Measurements from ENCODE around the gene AEN.

The AEN gene

GRCh38 chr15:88603885-88604284 is 17.3 kb upstream of the AEN start:
- FAIRE-seq (no peak), DNase-seq (ENCODE audit: insufficient read length, low spot score) (no peak)
- TF ChIP-seq PAX5 (IDR thresholded peaks at IDR 0.05; ENCODE audit: insufficient read depth, low read length, severe bottlenecking), result no peak
- no peak for TF ChIP-seq SPI1 (IDR thresholded peaks at IDR 0.05; ENCODE audit: low read depth, low read length)
- TF ChIP-seq POLR2AphosphoS5 (IDR thresholded peaks at IDR 0.05; ENCODE audit: low read depth, low read length), result no peak
- TF ChIP-seq POLR2A (IDR thresholded peaks at IDR 0.05; ENCODE audit: low read depth, low read length), result no peak
- TF ChIP-seq POU2F2 (IDR thresholded peaks at IDR 0.05; ENCODE audit: low read depth, low read length), result no peak

GRCh38 chr15:88604381-88605188 is 16.6 kb upstream of the AEN start:
- FAIRE-seq, result no peak
- no peak for DNase-seq (ENCODE audit: insufficient read length, low spot score)
- TF ChIP-seq TAF1 (IDR thresholded peaks at IDR 0.05; ENCODE audit: low read depth, low read length) (no peak), SPI1 (IDR thresholded peaks at IDR 0.05; ENCODE audit: low read depth, low read length) (no peak), POLR2A (IDR thresholded peaks at IDR 0.05; ENCODE audit: low read depth, low read length) (no peak), PAX5 (IDR thresholded peaks at IDR 0.05; ENCODE audit: insufficient read depth, low read length, severe bottlenecking) (no peak), POU2F2 (IDR thresholded peaks at IDR 0.05; ENCODE audit: low read depth, low read length) (no peak), POLR2AphosphoS5 (IDR thresholded peaks at IDR 0.05; ENCODE audit: low read depth, low read length) (no peak)

- TF ChIP-seq SPI1 (IDR thresholded peaks at IDR 0.05; ENCODE audit: low read depth, low read length), result no peak
- no peak for TF ChIP-seq POU2F2 (IDR thresholded peaks at IDR 0.05; ENCODE audit: low read depth, low read length)
- TF ChIP-seq POLR2A (IDR thresholded peaks at IDR 0.05; ENCODE audit: low read depth, low read length), result no peak
- no peak for TF ChIP-seq TAF1 (IDR thresholded peaks at IDR 0.05; ENCODE audit: low read depth, low read length)
- TF ChIP-seq PAX5 (IDR thresholded peaks at IDR 0.05; ENCODE audit: insufficient read depth, low read length, severe bottlenecking), result no peak
- no peak for TF ChIP-seq POLR2AphosphoS5 (IDR thresholded peaks at IDR 0.05; ENCODE audit: low read depth, low read length)
- no peak for FAIRE-seq
- DNase-seq (ENCODE audit: insufficient read length, low spot score), result no peak
Observed at GRCh38 chr15:88605189-88606069, 15.7 kb upstream of the AEN start.

- DNase-seq (ENCODE audit: insufficient read length, low spot score) (no peak), FAIRE-seq (no peak)
- no peak for TF ChIP-seq POLR2A (IDR thresholded peaks at IDR 0.05; ENCODE audit: low read depth, low read length)
Observed at GRCh38 chr15:88606070-88606794, 14.9 kb upstream of the AEN start.

DNA sequence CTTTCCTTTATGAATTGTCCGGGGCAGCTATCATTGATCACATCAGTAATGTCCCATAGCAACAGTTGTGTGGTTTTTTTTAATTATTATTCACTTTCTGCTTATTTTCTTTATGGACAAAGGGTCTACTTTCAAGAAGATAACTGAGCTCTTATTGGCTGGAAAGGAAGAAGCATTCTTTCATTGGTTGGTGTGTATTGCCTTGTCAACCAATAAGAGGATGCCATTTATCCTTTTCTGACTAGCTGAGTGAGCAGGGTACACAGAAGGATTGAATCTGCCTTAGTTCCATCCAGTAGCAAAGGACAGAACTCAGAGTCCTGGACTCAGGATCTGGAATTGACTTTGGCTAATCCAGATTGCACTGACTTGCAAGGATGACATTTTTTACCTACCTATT is 13.2 kb upstream of the AEN start:
- no peak for FAIRE-seq
- no peak for DNase-seq (ENCODE audit: insufficient read length, low spot score)
- no peak for TF ChIP-seq POLR2AphosphoS5 (IDR thresholded peaks at IDR 0.05; ENCODE audit: low read depth, low read length)
- TF ChIP-seq POU2F2 (IDR thresholded peaks at IDR 0.05; ENCODE audit: low read depth, low read length), result no peak
- TF ChIP-seq PAX5 (IDR thresholded peaks at IDR 0.05; ENCODE audit: insufficient read depth, low read length, severe bottlenecking), result no peak
- no peak for TF ChIP-seq SPI1 (IDR thresholded peaks at IDR 0.05; ENCODE audit: low read depth, low read length)
- TF ChIP-seq POLR2A (IDR thresholded peaks at IDR 0.05; ENCODE audit: low read depth, low read length), result no peak
- no peak for TF ChIP-seq TAF1 (IDR thresholded peaks at IDR 0.05; ENCODE audit: low read depth, low read length)

DNA sequence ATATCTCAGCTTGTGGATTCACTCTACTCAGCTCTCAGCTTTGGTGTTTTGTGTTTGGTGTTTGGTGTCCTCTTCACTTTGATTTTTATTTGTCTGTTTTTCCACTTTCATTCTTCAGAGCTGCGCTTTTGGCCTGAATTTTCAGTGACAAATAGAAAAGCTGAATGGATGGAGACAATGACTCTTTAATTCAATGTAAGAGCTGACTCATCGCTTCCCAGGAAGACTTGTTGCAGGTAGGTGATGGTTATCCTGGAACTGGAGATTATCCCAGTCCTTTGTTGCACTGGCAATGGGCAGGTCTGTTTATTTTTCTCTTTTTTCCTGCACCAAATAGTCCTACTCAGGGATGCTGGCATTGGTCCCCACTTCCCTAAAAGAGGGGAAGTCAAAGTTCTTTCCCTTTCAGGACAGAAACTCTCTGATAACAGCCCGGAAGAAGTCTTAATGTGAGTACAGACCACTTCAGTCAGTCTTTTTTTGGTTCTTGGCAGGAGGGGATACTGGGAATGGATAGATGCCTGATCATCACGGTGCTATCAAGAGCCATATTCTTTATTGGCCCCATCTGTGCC is 12.4 kb upstream of the AEN start:
- FAIRE-seq (no peak), DNase-seq (ENCODE audit: insufficient read length, low spot score) (no peak)

GRCh38 chr15:88609344-88610090 is 11.6 kb upstream of the AEN start:
- DNase-seq (ENCODE audit: insufficient read length, low spot score) (no peak), FAIRE-seq (no peak)
- TF ChIP-seq POLR2A (IDR thresholded peaks at IDR 0.05; ENCODE audit: low read depth, low read length) (no peak), PAX5 (IDR thresholded peaks at IDR 0.05; ENCODE audit: insufficient read depth, low read length, severe bottlenecking) (no peak), POU2F2 (IDR thresholded peaks at IDR 0.05; ENCODE audit: low read depth, low read length) (no peak), TAF1 (IDR thresholded peaks at IDR 0.05; ENCODE audit: low read depth, low read length) (no peak), POLR2AphosphoS5 (IDR thresholded peaks at IDR 0.05; ENCODE audit: low read depth, low read length) (no peak), SPI1 (IDR thresholded peaks at IDR 0.05; ENCODE audit: low read depth, low read length) (no peak)

More for the DNA sequence above, 12.4 kb upstream of the AEN start:
- TF ChIP-seq POLR2A (IDR thresholded peaks at IDR 0.05; ENCODE audit: low read depth, low read length) (no peak), POLR2AphosphoS5 (IDR thresholded peaks at IDR 0.05; ENCODE audit: low read depth, low read length) (no peak), PAX5 (IDR thresholded peaks at IDR 0.05; ENCODE audit: insufficient read depth, low read length, severe bottlenecking) (no peak), TAF1 (IDR thresholded peaks at IDR 0.05; ENCODE audit: low read depth, low read length) (no peak), POU2F2 (IDR thresholded peaks at IDR 0.05; ENCODE audit: low read depth, low read length) (no peak), SPI1 (IDR thresholded peaks at IDR 0.05; ENCODE audit: low read depth, low read length) (no peak)

DNA sequence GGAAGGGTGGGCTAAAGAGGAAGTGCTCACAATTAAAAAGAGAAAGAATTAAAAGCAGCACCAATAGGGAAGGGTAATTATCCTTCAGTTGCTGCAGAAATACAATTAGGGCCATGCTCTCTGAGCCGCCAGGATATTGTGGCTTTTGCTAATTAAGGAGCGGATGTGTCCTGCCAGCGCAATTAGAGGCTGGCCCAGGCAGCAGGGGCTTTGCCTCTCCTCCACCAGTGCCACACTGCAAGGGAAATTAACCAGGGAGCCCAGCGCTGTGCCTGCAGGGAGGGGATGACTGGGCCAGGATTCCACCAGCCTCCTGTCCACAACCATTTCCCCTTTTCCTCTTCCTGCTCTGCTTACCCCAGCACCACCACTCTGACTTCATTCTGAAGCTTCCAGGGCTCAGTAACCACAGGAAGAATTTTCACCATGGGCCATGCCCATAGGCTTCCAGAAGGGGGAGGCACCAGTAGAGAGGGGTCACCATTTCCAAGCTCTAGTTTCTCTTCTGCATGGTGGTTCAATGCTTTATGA is 10.4 kb upstream of the AEN start:
- DNase-seq (ENCODE audit: insufficient read length, low spot score) (no peak), FAIRE-seq (no peak)
- TF ChIP-seq TAF1 (IDR thresholded peaks at IDR 0.05; ENCODE audit: low read depth, low read length) (no peak), SPI1 (IDR thresholded peaks at IDR 0.05; ENCODE audit: low read depth, low read length) (peak; percentile 32; the same call in 1 of the 2 replicates), PAX5 (IDR thresholded peaks at IDR 0.05; ENCODE audit: insufficient read depth, low read length, severe bottlenecking) (no peak)

Data from GM12891 (cell line).